Measurements from ENCODE around the gene SETD5. TPM values are rescaled to one million over a fixed set of nuclear protein-coding genes. Genes with fewer than 3 reads are reported as not detected.
A peak's percentile ranks its signal among the peaks of the same experiment; 100 is the strongest.

The SETD5 gene
- polyA plus RNA-seq, 2 of the 4 experiments (the other 2 are of a cell fraction) = 41.7 to 92.3 TPM

- Histone ChIP-seq H3K27ac (no peak overlapping the region), H3K4me2 (no peak overlapping the region), H3K4me1 (peaks cover 30% of the 10 kb centered on the region; the same call in 2 of the 3 replicates), H3K9me3 (no peaks in the 10 kb centered on the region), H3K4me3 (no peak overlapping the region)
- ChIA-PET POLR2A (interaction anchor here (1.4 kb wide), 1 partner anchor 10 kb away, joined by 7 read pairs; the partner anchor contains the start of gene SETD5), CTCF (no interaction called here)
- ATAC-seq = no peak
- no peak for FAIRE-seq
- TF ChIP-seq HOXA7 (CRISPR knock-in tag; IDR thresholded peaks at IDR 0.05) = no peak
- WGBS (ENCODE audit: missing lambda C conversion rate) = 85% methylated on average over 2 of the region's 2 CpGs
- no peak for DNase-seq (ENCODE audit: low read depth in 1 of 2, low spot score in 1 of 2)
These were observed 10.1 kb upstream of the SETD5 start for GRCh38 chr3:9387322-9387655.

GRCh38 chr3:9388142-9388541 is 9.3 kb upstream of the SETD5 start:
- WGBS (ENCODE audit: missing lambda C conversion rate) = 87% methylated on average over 2 of the region's 2 CpGs
- no peak for DNase-seq (ENCODE audit: low read depth in 1 of 2, low spot score in 1 of 2)
- FAIRE-seq = no peak
- ChIA-PET CTCF (interaction anchor here (0.7 kb wide), 1 partner anchor 88 kb away, joined by 3 read pairs; no protein-coding TSS in a partner anchor), POLR2A (interaction anchor here (0.6 to 1.4 kb wide), 3 partner anchors 9 to 26 kb away, joined by 3 to 7 read pairs (median 4); partner anchors contain the start of genes SETD5 and THUMPD3)
- Histone ChIP-seq H3K9me3 (no peaks in the 10 kb centered on the region), H3K4me2 (no peak overlapping the region), H3K4me1 (peaks cover 39% of the 10 kb centered on the region; the same call in 2 of the 3 replicates), H3K4me3 (no peak overlapping the region), H3K27ac (no peak overlapping the region)
- no peak for ATAC-seq
- TF ChIP-seq POLR2A (IDR thresholded peaks at IDR 0.05; ENCODE audit: low read length) (no peak), HOXA7 (CRISPR knock-in tag; IDR thresholded peaks at IDR 0.05) (peak; percentile 60; the same call in 1 of the 2 replicates), TP53 (CRISPR knock-in tag; IDR thresholded peaks at IDR 0.05) (0 out of 2 replicates have a peak, but pooled peaks have one; percentile 22), JUN (IDR thresholded peaks at IDR 0.05) (peak in 1 of 2 experiments; percentile 16; a peak in 1 of 5 replicates), HMGXB4 (CRISPR knock-in tag; IDR thresholded peaks at IDR 0.05; ENCODE audit: borderline replicate concordance) (peak; percentile 37; the same call in 1 of the 2 replicates)

GRCh38 chr3:9388562-9389272 is 8.7 kb upstream of the SETD5 start:
- H3K4me2 ChIP-seq = no peak overlapping the region
- TF ChIP-seq HOXA7 (CRISPR knock-in tag; IDR thresholded peaks at IDR 0.05) (0 out of 2 replicates have a peak, but pooled peaks have one; percentile 11), POLR2AphosphoS2 (conservative IDR thresholded peaks at IDR 0.05; ENCODE audit: low read length) (0 out of 2 replicates have a peak, but pooled peaks have one; percentile 75), EP300 (IDR thresholded peaks at IDR 0.05) (no peak), MAZ (IDR thresholded peaks at IDR 0.05; ENCODE audit: borderline replicate concordance, low read depth, low read length) (no peak)
- FAIRE-seq = no peak
- WGBS (ENCODE audit: missing lambda C conversion rate) = 96% methylated on average over 5 of the region's 5 CpGs
- peaks cover 45% of the 10 kb centered on the region for H3K4me1 ChIP-seq
- H3K27ac ChIP-seq = no peak overlapping the region
- no peaks in the 10 kb centered on the region for H3K9me3 ChIP-seq
- no peak overlapping the region for H3K4me3 ChIP-seq
- ATAC-seq = no peak
- CTCF ChIA-PET = interaction anchor here (0.6 to 0.7 kb wide), 2 partner anchors 62 to 87 kb away, joined by 3 read pairs; no protein-coding TSS in a partner anchor
- POLR2A ChIA-PET = interaction anchor here (0.6 to 1.4 kb wide), 3 partner anchors 8 to 26 kb away, joined by 3 to 7 read pairs (median 4); partner anchors contain the start of genes SETD5 and THUMPD3
- no peak for DNase-seq (ENCODE audit: low read depth in 1 of 2, low spot score in 1 of 2)

- DNase-seq (ENCODE audit: low read depth in 1 of 2, low spot score in 1 of 2) (no peak), ATAC-seq (no peak), FAIRE-seq (no peak)
- no peak overlapping the region for H3K4me2 ChIP-seq
- peaks cover 61% of the 10 kb centered on the region for H3K4me1 ChIP-seq
- H3K27ac ChIP-seq = no peak overlapping the region
- H3K4me3 ChIP-seq = no peak overlapping the region
- TF ChIP-seq JUN (IDR thresholded peaks at IDR 0.05) (0 out of 5 replicates have a peak, but pooled peaks of 1 of the 2 experiments have one; percentile 19), HOXA7 (CRISPR knock-in tag; IDR thresholded peaks at IDR 0.05) (no peak), CEBPB (IDR thresholded peaks at IDR 0.05) (peak; percentile 5 to 72; a peak in 2 of 4 replicates), ZNF302 (CRISPR knock-in tag; IDR thresholded peaks at IDR 0.05) (no peak)
- CTCF ChIA-PET = no interaction called here
- no peaks in the 10 kb centered on the region for H3K9me3 ChIP-seq
- POLR2A ChIA-PET = no interaction called here
- WGBS (ENCODE audit: missing lambda C conversion rate) = 90% methylated on average over 5 of the region's 5 CpGs
These were observed 7.0 kb upstream of the SETD5 start for GRCh38 chr3:9390265-9390888.

- DNase-seq (ENCODE audit: low read depth in 1 of 2, low spot score in 1 of 2) = no peak
- POLR2A ChIA-PET = interaction anchor here (1.3 kb wide), 1 partner anchor 8 kb away, joined by 3 read pairs; no protein-coding TSS in a partner anchor
- no peak overlapping the region for H3K27ac ChIP-seq
- no peak for TF ChIP-seq ZNF302 (CRISPR knock-in tag; IDR thresholded peaks at IDR 0.05)
- TF ChIP-seq RARB (CRISPR knock-in tag; IDR thresholded peaks at IDR 0.05) = no peak
- no peak for TF ChIP-seq NFE2L2 (conservative IDR thresholded peaks at IDR 0.05; ENCODE audit: low read length)
- TF ChIP-seq MAFK (IDR thresholded peaks at IDR 0.05; ENCODE audit: partially characterized antibody) = no peak
- TF ChIP-seq NR3C1 (IDR thresholded peaks at IDR 0.05) = no peak
- TF ChIP-seq E2F6 (IDR thresholded peaks at IDR 0.05; ENCODE audit: borderline replicate concordance, low read depth) = no peak
- no peak for TF ChIP-seq PHF8 (IDR thresholded peaks at IDR 0.05; ENCODE audit: borderline replicate concordance, low read depth)
- no peak for TF ChIP-seq CEBPB (IDR thresholded peaks at IDR 0.05)
- no peak for TF ChIP-seq MAZ (IDR thresholded peaks at IDR 0.05; ENCODE audit: borderline replicate concordance, low read depth, low read length)
- no peak for TF ChIP-seq SMC3 (IDR thresholded peaks at IDR 0.05)
- TF ChIP-seq FOSL2 (IDR thresholded peaks at IDR 0.05) = no peak
- TF ChIP-seq FOSL2 (CRISPR knock-in tag; IDR thresholded peaks at IDR 0.05) = no peak
- TF ChIP-seq HOXB5 (CRISPR knock-in tag; IDR thresholded peaks at IDR 0.05) = no peak
- TF ChIP-seq ZSCAN20 (CRISPR knock-in tag; IDR thresholded peaks at IDR 0.05) = no peak
- TF ChIP-seq FOSB (CRISPR knock-in tag; IDR thresholded peaks at IDR 0.05) = no peak
- no peak for TF ChIP-seq KDM1A (IDR thresholded peaks at IDR 0.05; ENCODE audit: low read depth)
- TF ChIP-seq CHD4 (IDR thresholded peaks at IDR 0.05; ENCODE audit: borderline replicate concordance) = no peak
These were observed 5.4 kb upstream of the SETD5 start for GRCh38 chr3:9392041-9392440.

More at GRCh38 chr3:9392041-9392440, 5.4 kb upstream of the SETD5 start:
- ATAC-seq (no peak), FAIRE-seq (no peak)
- Histone ChIP-seq H3K4me3 (no peak overlapping the region), H3K4me1 (peaks cover 57% of the 10 kb centered on the region), H3K9me3 (no peaks in the 10 kb centered on the region), H3K4me2 (peak overlapping the region; percentile 94; the same call in 2 of the 3 replicates)
- WGBS (ENCODE audit: missing lambda C conversion rate) = 30% methylated on average over 1 of the region's 1 CpG
- CTCF ChIA-PET = no interaction called here

Measured in A549 (cell line).